AG09319 (cell line): Measurements from ENCODE around the gene IRF5.

Experiments
- DNase-seq: peaks from one replicate; pipeline ENCODE4 v3.0.0-alpha.2; 2010; ENCODE audit warnings: low read depth; ENCODE audit errors: extremely low read depth
- TF ChIP-seq, protein P1 (sequence below): IDR thresholded peaks from 2 replicates; pipeline ENCODE4 v1.5.1; 2011; ENCODE audit warnings: low read depth, mild to moderate bottlenecking, inconsistent platforms, low read length, moderate library complexity

Gene IRF5

DNA sequence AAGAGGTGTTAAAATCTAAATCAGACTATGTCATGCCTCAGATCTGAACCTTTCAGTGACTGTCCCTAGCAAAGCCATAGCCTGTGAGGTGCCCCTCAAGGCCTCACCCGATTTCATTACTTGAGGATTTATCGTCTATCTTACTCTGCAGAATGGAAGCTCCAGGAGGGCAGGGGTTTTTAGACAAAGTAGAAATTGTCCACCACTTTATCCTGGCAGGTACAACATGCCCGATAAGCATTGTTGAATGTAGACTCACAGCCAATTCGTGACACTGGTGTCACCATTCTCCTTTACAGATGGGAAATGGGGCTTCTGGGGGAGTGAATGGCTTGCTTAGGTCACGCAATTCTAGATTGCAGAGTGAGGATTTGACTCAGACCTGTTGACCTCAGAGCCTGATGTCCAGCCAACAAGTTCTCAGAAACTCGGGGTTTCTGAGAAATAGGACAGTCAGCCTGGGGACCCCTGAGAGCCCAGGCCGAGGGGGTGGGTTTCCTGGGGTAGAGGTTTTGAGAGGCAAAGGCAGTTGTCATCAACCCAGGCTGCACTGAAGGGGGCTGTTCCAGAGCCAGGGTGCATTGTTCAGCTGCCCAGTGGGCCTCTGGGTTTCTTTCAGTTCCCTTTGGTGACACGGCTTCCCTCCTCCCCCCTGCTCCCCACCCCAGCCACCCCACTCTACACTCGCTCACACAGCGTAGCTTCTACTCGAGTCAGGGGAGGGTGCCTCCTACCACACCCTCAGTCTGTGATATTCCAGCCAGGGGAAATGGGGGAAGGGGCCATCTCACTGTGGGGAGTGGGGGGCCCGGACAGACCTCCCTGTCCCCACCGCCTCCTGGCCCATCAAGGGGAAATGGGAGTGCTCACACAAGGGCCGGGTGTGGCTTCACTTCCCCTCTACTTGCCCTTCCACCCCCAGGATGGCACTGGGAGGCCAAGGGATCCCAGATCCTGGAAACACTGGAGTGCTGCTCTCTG, 3.1 kb upstream of the IRF5 start:
- no peak for DNase-seq
- TF ChIP-seq, protein P1, sequence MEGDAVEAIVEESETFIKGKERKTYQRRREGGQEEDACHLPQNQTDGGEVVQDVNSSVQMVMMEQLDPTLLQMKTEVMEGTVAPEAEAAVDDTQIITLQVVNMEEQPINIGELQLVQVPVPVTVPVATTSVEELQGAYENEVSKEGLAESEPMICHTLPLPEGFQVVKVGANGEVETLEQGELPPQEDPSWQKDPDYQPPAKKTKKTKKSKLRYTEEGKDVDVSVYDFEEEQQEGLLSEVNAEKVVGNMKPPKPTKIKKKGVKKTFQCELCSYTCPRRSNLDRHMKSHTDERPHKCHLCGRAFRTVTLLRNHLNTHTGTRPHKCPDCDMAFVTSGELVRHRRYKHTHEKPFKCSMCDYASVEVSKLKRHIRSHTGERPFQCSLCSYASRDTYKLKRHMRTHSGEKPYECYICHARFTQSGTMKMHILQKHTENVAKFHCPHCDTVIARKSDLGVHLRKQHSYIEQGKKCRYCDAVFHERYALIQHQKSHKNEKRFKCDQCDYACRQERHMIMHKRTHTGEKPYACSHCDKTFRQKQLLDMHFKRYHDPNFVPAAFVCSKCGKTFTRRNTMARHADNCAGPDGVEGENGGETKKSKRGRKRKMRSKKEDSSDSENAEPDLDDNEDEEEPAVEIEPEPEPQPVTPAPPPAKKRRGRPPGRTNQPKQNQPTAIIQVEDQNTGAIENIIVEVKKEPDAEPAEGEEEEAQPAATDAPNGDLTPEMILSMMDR = no peak

DNA sequence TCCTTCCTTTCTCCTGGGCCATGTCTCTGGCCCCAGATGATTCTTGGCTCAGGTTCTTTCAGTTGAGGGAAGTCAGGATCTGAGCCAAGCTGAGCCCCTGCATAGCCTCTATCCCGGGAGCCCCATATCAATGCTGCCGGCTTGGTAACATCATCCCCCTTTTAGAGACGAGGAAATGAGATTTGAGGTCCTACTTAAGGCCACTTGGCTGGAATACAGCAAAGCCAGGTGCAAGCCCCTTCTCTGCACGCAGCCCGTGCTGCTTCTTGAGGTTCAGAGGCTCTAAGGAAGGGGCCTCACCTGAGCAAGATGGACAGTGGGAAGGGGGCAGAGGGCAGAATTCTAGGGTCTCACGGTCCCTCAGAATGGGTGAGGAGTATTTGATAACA, 2.4 kb upstream of the IRF5 start:
- TF ChIP-seq, protein P1 = no peak
- no peak for DNase-seq

DNA sequence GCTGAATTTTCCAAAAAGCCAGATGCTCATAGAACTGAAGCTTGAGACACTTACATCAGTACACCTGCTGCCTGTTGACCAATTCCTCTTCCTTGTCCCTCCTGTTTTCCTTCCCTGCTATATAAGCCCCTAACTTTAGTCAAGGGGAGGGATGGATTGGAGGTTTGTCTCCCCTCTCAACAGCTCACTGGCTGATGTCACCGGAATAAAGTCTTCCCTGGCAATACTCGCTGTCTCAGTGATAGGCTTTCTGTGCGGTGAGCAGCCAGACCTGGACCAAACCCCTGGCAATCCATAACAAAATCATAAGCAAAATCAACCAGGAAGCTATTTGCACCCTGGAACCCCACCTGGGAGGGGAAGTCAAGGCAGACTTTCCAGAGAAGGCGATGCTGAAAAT, 929 bp upstream of the IRF5 start:
- no peak for DNase-seq
- TF ChIP-seq, protein P1 = no peak

DNA sequence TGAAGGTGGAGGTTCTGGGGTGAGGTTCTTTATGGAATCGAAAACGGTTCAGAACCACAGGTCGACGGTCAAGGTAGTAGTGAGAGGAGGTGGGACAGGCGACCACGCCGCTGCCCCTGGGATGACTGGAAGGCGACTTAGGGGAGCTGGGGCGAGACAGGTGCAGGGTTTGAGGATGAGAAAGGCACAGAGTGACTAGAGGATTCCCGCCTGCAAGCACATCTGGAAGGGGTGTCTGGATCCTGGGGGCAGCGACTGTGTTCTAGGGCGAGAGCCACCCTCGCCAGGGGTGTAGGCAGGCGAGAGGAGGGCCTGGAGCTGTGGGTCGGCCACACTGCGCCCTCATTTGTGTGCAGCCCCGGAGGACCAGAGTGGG, 468 bp upstream of the IRF5 start:
- DNase-seq = no peak
- TF ChIP-seq, protein P1 = no peak

DNA sequence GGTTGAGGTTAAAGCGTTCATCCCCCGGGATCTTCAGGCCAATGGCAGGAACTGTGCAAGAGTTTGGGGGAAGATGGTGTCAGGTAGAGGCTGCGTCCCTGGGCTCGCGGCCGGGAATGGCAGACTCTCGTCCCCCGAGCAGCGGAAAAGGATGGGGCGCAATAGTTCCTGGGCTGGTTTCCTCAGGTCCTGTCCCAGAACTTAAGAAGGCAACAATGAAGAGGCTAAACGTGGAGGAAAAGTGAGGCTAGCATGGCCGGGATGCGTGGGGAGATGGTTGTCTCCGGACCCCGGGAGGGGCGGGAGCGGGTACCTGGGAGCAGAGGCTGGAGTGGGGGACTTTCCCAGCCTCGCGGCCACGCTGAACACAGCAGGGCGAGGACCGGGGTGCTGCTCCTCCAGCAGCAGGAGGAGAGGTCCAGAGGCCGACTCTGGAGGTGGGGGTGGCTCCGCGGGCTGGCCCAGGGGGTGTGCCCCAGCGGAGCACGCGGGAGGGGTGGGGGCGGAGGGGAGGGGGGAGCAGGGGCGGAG, 882 bp downstream of the IRF5 start:
- TF ChIP-seq, protein P1 = no peak
- no peak for DNase-seq

DNA sequence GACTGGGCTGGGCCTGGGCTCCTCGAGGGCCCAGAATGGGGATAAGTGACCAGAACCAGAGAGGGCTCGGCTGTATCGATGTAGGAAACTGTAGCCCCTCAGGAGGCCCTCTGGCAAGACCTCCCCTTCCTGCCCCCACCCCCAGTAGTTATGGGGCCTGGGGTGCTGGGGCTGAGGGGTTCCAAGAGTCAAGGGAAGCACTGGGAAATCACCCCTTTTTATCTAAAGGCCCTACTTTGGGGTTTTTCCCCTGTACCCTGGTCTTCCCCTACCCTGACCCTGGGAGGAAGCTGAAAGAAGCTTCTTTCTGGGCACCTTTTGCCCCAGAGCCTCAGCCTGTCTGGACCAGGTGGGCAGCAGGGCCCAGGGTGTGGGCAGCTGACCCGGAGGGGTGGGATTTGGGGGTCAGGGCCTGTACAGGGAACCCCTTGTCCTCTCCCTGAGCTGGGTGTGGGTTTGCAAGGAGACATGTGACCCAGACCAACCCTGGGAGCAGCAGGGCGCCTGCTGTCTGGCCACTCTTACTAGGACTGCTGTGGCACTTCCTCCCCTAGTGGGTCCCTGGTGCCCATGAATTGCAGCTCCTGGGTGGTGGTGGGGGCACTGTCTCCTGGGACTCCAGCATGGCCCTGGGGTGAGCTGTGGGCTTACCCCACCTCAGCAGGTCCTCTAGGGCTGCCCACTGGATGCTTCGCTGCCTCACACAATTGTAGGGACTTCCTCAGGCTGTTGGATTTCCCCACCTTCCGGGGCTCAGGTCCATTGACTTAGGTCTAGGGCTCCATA, 1.5 kb downstream of the IRF5 start:
- DNase-seq = no peak
- TF ChIP-seq, protein P1 = no peak
